Astrocyte (in vitro differentiated cells and primary cell): Measurements from ENCODE around the gene TNP1.

ENCODE experiments used
- CTCF ChIP-seq: IDR thresholded peaks from 2 replicates; pipeline ENCODE4 v1.5.1; 2011; ENCODE audit warnings: low read depth, mild to moderate bottlenecking, inconsistent platforms, low read length, moderate library complexity; ENCODE audit not compliant: insufficient read depth
- EZH2 ChIP-seq: IDR thresholded peaks from 2 replicates; pipeline ENCODE4 v1.6.1; 2012; ENCODE audit warnings: mild to moderate bottlenecking, low read length, inconsistent platforms; ENCODE audit not compliant: insufficient read depth

- no peak for TF ChIP-seq CTCF
- TF ChIP-seq EZH2, result no peak
Observed at GRCh38 chr2:216865658-216866057, 5.8 kb upstream of the TNP1 start.
